ENCODE results near the gene BTBD18. TPM values are rescaled to one million over a fixed set of nuclear protein-coding genes. Genes with fewer than 3 reads are reported as not detected.
"Not testable (repeated sequence)": the region's sequence is repeated elsewhere in the genome, so short reads cannot be mapped to it uniquely, and the experiment has no call there.

The BTBD18 gene
- total and polyA plus RNA-seq, 3 donors from 2014 or later: 2.8 to 7.2 (median 3.1) TPM

DNA sequence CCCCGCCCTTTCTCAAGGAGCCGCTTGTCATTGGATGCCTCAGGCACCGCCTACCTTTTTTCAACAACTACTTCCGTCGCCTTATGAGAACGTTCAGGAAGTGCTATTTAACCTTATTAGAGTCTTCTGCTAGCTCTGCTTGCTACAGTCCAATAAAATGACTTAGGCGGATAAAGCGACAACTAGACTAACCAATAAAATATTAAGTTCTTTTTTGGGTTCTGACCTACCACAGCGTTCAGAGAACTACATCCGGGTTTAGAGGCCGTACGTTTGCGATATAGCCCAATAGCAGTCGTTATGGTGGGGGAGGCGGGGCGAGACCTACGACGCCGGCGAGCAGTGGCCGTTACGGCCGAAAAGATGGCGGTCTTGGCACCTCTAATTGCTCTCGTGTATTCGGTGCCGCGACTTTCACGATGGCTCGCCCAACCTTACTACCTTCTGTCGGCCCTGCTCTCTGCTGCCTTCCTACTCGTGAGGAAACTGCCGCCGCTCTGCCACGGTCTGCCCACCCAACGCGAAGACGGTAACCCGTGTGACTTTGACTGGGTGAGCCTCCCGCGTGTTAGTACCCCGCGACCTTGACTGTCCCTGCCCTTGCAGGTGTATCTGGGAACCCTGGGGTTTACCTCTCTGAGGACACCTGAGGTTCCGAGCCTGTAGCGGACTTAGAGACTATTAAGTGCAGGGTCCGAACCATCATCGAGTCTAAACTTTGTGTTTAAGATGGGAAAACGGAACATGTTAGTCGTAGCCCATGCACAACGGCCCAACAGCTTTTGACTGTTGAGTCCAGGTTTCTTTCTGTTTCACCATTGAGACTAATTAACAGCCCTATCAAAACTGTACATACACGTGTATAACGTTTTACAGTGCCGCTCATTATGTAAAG is 39.1 kb downstream of the BTBD18 start, which contains the start of gene TMX2:
Gene TMX2, plus strand, starts transcription at position 338 of the 895 bp plus-strand sequence. Its CDS starts 26 bp downstream, at position 364.
- TF ChIP-seq POLR2A (IDR thresholded peaks at IDR 0.05): no peak
- no peak for TF ChIP-seq CTCF (IDR thresholded peaks at IDR 0.05)
- 0% methylated on average over 23 to 53 of the region's 53 CpGs for WGBS, 2 donors
- Histone ChIP-seq H3K27me3 (no peaks in the 10 kb centered on the region), H3K4me3 (peak within 1 kb of the TSS; percentile 67 to 94), H3K36me3 (ENCODE audit: low read depth, missing control alignments) (no peaks in the 10 kb centered on the region), H3K9me3 (no peaks in the 10 kb centered on the region), H3K4me1 (peaks cover 20% of the 10 kb centered on the region), H3K27ac (peak within 1 kb of the TSS; percentile 87 to 90)
- intact Hi-C loops (cut with DNase I; ENCODE audit: low total_unique reads): no loop called here
- DNase-seq: peak; percentile 97

DNA sequence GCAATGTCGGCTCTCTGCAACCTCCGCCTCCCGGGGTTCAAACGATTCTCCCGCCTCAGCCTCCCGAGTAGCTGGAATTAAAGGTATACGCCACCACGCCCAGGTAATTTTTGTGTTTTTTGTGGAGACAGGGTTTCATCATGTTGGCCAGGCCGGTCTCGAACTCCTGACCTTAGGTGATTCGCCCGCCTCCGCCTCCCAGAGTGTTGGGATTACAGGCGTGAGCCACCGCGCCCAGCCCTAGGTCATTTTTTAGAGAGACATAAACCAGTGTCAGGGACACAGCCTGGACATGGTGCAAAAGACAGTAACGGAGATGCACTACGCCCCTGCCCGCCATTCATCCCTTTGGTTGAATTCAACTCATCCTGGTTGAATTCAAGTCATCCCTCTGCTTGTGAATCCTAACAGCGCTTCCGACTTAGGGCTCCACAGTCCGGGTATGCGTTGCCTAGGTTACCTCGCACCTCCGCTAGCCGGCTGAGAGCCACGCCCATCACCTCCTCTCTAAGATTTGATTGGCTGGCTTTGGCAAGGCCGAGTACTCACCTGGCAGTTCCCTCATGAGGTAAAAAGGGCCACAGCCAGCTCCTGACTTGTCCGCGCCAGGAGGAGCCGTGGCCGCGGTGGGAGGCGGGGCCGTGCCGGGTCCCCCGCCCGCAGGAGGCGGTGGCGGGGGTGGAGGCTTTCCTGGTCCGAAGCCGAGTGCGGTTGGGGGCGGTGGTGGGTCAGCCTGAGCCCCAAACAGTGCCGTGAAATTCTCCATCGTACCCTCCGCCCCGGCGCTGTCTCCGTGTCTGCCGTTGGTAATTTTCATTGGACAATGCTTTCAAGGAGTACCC is 40.0 kb downstream of the BTBD18 start, which contains the start of gene MED19:
Gene MED19, minus strand, starts transcription at position 802 of the 842 bp plus-strand sequence. Its CDS starts 36 bp downstream, at position 766.
- TF ChIP-seq POLR2A (IDR thresholded peaks at IDR 0.05): no peak
- no peak for TF ChIP-seq CTCF (IDR thresholded peaks at IDR 0.05)
- H3K4me1 ChIP-seq: peaks cover 20% of the 10 kb centered on the region
- DNase-seq: peak; percentile 90
- 5 to 13% methylated on average over 17 to 51 of the region's 51 CpGs for WGBS, 2 donors
- H3K27ac ChIP-seq: peak within 1 kb of the TSS; percentile 87 to 90
- intact Hi-C loops (cut with DNase I; ENCODE audit: low total_unique reads): no loop called here
- no peaks in the 10 kb centered on the region for H3K36me3 ChIP-seq (ENCODE audit: low read depth, missing control alignments)
- H3K27me3 ChIP-seq: no peaks in the 10 kb centered on the region
- no peaks in the 10 kb centered on the region for H3K9me3 ChIP-seq
- peak within 1 kb of the TSS; percentile 67 to 94 for H3K4me3 ChIP-seq

DNA sequence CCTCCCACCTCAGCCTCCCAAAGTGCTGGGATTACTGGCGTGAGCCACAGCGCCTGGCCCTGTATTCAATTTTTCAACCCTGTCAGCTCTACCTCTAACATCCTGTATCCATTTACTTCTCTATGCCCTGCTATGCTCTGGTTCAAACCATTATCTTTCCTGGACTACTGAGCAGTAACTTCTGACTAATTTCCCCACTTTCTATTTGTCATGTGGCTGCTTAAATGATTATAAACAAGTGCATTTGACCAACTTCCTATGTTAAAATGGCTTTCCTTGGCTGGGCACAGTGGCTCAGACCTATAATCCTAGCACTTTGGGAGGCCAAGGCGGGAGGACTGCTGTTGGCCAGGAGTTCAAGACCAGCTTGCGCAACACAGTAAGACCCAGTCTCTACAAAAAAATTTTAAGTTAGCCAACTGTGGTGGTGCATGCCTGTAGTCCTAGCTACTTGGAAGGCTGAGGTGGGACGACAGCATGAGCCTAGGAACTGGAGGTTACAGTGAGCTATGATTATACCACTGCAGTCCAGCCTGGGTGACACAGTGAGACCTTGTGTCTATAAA is 41.7 kb downstream of the BTBD18 start:
- intact Hi-C loops (cut with DNase I; ENCODE audit: low total_unique reads): no loop called here

GRCh38 chr11:57705432-57705831 is 46.2 kb downstream of the BTBD18 start:
- H3K36me3 ChIP-seq (ENCODE audit: low read depth, missing control alignments); intact Hi-C loops (cut with DNase I; ENCODE audit: low total_unique reads); H3K27ac ChIP-seq; DNase-seq; H3K9me3 ChIP-seq; H3K4me1 ChIP-seq; H3K4me3 ChIP-seq; H3K27me3 ChIP-seq: not testable (repeated sequence)
- 91 to 93% methylated on average over 8 of the region's 8 CpGs for WGBS, 2 donors

More for the DNA sequence above, 41.7 kb downstream of the BTBD18 start:
- Histone ChIP-seq H3K4me3 (no peak overlapping the region), H3K4me1 (peaks cover 20% of the 10 kb centered on the region), H3K27ac (no peak overlapping the region), H3K36me3 (ENCODE audit: low read depth, missing control alignments) (no peaks in the 10 kb centered on the region), H3K9me3 (no peaks in the 10 kb centered on the region), H3K27me3 (no peaks in the 10 kb centered on the region)
- no peak for DNase-seq
- TF ChIP-seq POLR2A (IDR thresholded peaks at IDR 0.05): no peak
- no peak for TF ChIP-seq CTCF (IDR thresholded peaks at IDR 0.05)
- WGBS, 2 donors: 83 to 94% methylated on average over 5 of the region's 5 CpGs

Data from testis (tissue), 3 donors.